Measurements from ENCODE around the gene ENOX1.
"Not testable (repeated sequence)": the region's sequence is repeated elsewhere in the genome, so short reads cannot be mapped to it uniquely, and the experiment has no call there.

The ENOX1 gene

DNA sequence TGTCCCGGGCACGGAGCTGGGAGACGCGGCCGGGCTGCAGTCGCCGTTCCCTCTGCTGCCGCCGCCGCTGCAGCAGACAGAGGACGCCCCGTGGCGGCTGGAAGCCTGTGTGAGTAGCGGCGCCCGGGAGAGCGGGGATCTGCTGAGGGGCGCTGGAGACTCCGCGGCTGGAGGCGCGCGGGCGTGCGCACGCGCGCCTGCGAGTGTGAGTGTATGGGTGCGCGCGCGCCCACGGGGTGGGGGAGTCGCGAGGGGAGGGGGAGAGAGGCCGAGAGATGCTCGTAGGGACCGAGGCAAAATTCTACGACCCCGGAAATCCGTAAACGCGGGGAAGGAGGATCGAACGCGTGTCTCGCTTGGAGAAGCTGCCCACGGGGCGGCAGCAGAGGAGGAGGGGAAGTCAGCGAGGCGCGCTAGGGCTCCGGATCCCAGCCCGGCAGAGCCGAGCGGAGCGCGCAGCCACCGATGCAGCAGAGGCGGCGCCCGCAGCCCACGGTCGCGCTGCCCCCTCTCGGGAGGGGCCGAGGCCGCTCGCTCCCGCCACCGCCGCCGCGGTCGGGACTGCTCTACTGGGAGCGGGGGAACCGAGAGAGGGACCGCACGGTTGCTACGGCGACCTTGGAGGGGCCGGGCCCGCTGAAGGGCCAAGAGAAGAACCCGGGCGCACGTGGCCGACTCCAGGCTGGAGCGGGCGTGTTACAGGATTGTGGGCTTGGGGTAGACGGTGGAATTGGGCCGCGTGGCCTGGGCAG, at the start of gene ENOX1:
TSS of gene ENOX1 (minus strand) at position 207 of the 752 bp plus-strand sequence.
- peak; percentile 68 for DNase-seq

DNA sequence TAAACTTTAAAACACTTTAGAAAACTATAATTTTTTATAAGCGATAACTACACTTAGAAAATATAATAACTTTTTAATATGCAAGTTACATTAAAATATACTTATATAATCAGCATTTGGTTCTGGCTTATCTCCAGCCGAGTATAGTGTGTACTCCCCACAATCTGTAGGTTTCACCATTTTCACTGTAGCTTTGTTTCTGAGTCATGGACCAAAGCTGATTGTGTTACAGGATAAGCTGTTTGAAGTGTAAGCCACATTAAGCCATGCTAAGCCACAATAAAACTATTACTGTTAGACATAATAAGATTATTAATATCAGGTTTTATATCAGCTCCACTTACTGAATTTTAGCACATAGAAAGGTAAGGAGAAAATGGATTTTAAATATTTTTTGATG, 48.9 kb upstream of the ENOX1 start:
- no peak for DNase-seq

DNA sequence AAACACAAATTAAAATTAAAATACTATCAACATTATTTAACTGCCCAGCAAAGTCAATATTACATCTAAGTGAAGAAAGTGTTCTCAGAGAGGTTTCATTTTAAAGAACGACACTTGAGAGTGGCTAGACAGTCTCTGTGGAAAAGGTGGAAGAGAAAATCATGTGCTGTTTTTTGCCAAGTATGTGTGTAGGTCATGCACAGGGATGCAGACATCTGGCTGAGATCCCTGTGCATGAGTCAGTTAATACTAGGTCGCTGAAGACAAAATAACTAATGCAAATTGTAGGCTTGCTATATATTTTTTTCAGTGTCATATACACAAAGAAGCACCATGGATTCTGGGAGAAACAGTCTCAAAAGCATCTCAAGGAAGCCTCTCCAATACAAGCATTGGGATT, 44.3 kb upstream of the ENOX1 start:
- no peak for DNase-seq

DNA sequence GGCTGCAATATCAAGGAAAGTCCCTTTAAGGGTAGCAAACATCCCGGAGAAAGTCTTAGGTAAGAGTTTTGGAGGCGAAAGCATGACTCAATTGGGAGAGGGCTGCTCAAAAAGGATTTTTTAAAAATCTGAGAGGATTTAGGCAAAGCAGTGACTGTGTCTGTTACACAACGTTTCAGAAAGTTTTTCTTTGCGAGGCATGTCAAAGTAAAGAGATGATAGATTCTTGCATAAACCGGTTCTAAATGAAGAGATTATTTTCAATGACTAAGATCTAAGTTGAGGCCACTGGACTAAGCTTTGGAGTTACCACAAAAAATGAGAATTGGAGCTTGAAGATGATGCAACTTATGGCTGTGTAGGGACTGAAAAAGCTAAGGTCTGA, 43.7 kb upstream of the ENOX1 start:
- no peak for DNase-seq

DNA sequence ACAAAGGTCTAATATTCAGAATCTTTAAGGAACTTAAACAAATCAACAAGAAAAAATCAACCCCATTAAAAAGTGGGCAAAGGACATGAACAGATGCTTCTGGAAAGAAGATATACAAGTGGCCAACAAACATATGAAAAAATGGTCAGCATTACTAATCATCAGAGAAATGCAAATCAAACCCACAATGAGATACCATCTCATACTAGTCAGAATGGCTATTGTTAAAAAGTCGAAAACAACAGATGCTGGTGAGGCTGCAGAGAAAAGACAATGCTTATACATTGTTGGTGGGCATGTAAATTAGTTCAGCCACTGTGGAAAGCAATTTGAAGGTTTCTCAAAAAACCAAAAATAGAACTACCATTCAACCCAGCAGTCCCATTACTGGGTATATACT, 37.9 kb upstream of the ENOX1 start:
- not testable (repeated sequence) for DNase-seq

DNA sequence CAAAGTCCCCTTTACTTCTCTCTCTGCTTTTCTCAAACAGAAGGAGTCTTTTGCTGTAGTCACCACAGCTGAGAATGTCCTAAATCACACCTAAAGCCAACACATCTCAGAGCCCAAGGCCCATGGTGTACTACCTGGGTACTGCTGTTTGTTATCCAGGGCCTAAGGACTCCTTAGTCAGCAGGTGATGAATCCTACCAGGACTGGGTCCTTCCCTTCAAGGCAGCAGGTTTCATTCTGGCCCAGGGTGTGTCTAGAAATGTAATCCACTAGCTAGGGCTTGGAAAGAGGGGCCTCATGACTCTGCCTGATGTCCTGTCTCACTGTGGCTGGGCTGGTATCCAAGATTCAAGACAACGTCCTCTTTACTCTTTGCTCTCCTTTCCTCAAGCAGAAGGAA, 36.2 kb upstream of the ENOX1 start:
- no peak for DNase-seq

DNA sequence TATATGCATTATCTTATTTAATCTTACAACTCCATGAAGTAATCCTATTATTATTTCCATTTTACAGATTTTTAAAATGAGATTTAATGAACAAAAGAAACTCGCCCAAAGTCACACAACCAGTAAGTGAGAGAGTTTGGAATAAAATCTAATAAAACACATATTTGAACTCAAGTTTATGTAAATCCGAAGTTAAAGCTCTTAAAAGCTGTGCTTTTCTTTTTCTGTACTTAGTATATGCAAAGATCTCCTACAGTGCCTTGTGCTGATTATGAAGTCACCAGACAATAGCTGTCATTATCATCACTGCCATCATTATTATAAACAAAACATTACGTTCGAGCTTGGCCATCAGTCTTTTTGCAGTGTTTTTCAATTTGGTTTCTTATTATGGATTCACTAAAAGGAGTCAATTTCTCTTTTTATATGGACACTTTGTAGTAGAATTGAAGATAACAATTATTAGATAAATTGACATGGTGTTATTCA, 29.7 kb upstream of the ENOX1 start:
- DNase-seq, result no peak

DNA sequence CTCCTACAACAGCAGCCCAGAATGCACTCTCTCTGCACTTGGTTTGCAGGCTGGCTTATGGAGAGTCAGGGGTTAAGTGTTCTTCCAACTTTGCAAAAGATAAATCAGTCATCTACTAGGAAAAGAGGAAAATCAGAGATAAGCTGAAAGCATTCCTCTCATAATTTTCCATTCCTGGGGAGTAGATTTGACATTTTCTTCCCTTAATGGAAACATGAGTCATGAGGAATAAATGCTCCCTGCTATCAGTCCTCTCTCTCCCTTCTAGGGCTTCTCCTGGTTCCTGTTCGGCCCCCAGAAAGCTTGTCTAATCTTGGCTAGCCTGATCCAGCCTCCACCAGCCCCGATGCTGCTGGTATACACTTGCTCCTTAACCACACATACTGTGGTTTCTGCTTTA, 28.4 kb upstream of the ENOX1 start:
- DNase-seq, result no peak

DNA sequence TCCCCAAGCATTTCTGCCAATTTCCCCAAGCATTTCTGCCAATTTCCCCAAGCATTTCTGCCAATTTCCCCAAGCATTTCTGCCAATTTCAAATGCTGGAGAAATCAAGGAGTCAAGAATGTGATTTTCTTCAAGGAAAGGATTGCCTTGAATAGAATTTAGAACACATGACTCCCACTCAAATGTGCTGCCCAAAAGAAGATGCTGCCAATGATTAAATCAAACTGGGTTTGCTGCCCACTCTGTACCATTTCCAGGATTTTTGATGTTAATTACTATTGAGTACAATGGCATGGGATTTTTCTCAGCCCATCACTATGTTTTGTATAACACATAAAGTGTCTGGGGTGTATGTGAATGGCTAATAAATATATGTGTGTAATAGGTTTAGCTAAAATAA, 21.9 kb upstream of the ENOX1 start:
- no peak for DNase-seq

DNA sequence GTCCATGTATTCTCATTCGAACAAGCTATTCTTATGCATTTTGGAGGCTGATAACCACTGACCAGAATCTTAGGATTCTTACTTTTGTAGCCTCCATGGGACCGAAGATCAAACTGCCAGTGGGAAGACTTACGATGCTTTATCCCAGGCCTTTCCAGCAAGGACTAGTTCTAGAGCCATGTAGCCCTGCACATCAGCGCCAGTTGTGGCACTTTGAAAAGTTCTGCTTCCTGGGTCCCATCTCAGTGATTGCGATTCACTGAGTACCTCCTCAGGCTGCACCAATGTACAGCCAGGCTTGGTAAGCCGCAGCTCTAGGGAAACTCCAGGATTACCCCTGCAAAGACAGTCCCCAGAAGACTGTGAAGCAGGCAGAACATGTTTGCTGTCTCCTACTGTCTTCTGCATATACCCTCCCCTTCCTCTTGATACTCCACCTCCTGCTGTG, 18.9 kb upstream of the ENOX1 start:
- no peak for DNase-seq

DNA sequence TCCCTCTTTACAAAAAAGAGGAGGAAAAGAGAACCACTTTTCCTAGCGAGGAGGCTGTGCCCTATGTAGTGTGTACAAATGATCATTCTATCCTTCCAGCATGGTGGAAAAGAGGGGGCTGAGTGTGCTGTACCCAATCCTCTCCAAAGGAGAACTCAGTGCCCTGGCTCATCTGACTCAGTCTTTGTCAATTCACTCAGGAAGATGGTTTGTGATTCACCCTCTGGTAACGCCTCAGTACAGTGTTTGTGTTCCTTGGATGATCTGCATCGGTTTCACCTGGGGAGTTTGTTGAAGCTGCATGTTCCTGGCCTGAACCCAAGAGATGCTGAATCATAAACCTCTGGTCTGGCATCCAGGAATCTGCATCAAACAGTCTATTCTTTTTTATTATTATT, 18.3 kb upstream of the ENOX1 start:
- DNase-seq, result no peak

DNA sequence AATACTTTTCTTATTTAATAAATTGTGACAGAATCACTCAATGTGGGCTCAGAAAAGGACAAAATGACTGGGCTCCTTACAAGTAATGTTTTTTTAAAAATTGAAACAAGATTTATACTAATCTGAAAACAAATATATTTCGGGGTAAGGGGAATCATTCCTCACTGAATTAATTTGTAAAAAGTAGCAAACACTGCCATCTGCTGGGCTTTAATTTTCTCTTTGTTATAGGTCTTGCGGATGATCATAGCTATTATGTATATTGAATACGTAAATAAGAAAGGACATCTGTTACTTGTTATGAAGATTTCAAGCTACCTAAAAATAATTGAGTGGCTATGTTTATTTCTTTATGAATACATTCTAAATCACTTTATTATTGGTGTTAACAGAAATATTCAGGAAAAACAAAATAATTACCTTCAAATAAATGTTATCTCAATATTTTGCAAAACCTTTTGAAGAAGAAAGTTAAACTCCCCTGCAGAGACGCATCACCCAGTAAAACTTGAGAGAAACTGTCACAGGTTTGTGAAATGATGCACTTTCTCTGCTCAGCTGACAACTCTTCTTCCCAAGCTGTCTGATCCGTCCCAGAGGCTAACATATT, 17.8 kb upstream of the ENOX1 start:
- DNase-seq, result no peak

DNA sequence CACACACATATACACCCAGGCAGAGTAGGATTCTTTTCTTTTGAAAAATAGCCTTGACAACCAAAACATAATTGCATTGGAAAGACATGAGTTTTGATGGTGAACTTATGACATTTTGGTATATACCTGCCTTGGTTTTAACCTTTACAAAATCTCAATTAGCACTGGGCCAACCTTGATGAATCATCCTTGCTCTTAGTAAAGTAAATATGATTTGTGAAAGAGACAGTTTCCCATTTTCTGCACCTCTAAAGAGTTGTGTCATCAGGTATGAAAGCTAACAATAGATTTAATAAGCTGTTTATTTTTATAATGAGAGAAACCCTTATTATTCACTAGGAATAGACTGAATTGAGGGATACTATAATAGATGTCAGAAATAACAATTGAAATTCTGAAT, 15.7 kb upstream of the ENOX1 start:
- DNase-seq, result no peak

DNA sequence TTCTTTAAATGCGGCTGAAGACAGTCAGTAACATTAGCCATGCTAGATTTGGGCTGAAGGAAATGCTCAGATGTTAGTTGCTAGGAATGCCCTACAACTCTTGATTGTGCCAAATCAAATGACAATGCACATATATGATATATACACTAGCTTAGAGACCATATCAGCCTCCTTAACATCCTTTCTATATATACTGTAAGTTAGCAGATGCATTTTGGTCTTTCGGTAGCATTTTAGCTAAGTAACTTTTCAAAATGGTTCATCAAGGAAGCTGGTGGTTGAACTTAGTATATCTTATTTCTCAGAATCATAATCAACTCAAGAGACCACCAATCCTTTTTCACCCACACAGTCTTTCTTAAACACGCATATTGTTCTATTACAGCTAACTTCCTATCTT, 14.1 kb upstream of the ENOX1 start:
- no peak for DNase-seq

DNA sequence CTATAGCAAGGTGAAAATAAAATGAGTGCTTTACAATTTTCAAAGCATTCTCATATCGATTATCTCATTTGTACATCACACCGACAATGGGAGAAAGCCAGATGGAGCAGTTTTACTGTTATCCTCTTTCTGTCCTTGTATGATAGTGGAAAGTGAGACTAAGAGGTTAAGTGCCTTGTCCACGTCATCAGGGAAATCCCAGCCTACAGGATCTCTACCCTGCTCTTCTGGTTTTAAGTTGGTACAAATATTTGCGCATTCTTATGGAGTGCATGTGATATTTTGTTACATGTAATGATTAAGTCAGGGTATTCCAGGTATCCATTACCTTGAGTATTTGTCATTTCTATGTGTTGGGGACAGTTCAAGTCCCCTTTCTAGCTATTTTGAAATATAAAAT, 12.4 kb upstream of the ENOX1 start:
- no peak for DNase-seq

DNA sequence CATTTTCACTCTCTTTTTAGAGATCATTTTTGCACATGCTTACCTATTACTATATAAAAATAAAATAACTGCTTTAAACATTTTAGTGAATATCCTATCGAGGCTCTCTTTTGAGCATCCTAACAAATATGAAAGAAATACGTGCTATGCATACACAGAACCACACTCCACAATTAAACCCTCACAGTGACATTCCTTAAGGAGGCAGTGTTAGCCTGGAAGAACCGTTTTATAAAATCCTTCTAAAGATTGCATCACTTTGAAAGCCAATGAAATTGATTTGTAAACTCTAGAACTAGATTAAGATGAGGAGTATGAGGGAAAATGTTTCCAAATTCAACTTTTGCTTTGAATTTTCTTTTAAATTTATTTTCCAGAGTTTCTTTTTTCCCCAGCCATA, 11.1 kb upstream of the ENOX1 start:
- no peak for DNase-seq

DNA sequence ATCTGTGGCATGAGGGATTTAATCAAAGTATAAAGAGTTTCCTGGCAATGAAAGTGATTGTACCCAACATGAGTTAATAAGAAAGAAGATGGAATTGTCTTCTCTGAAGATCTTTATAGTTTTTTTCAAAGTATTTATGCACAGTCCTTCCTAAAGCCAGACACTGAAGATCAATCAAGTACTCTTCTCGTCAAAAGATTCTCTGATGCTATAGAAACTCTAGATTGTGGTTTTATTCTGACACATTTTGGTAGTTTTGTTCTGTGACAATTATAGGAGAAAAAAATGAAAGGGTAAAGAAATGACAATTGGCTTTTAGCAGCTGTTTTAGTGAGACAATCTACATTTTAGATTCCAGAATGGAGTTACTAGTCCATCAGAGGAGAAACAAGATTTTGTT, 10.4 kb upstream of the ENOX1 start:
- no peak for DNase-seq

DNA sequence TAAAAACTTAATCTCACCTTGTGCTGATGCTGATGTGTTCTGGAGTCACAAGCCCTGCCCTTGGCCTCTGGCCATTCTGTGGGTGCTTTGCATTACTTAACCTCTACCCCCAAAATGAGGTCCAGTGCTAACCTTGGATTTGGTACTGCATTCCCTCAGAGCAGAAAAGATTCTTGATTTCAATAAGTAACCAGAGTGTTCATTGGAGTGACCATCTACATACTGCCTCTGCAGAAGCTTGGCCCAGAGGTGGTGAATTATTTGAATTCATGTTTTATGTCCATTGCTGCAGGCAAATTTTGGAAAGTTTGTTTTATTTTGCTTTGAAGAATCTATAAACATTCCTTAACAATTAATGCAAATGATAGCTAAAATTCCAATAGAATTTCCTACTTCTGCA, 7.6 kb upstream of the ENOX1 start:
- DNase-seq, result no peak

DNA sequence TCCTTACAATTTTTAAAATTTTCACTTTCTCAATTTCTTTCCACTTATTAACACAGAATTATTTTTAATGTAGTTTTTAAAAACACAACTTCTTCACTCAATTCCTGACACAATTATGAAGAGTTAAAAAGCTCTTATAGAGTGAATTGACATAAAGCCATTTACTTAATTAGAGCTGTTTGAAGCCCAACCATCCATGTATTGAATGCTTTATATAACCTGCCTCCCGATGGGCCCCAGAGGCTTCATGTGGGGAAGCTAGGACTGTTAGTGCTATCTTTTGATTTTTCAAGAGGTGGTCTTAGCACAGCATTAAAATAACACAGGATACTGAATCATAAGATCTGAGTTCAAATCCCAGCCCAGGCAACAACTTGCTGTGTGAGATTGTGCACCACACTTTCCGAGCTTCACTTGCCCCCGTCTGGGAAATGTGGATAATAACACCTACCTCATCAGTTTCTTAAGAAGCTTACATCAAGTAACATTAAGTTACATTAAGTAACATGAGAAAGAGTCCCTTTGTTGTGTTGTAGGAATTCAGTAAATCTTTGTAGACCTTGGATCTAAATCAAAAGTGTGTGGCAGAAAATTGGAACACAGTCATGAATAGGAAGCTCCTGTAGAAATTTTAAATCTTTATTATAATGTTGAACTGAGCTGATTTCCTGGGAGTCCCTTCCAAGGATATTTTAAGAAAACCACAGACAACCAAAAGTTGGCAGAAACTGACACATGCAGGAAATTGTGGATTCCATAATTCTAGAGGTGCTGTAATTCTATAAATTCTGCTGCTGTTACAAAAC, 5.5 kb upstream of the ENOX1 start:
- no peak for DNase-seq

DNA sequence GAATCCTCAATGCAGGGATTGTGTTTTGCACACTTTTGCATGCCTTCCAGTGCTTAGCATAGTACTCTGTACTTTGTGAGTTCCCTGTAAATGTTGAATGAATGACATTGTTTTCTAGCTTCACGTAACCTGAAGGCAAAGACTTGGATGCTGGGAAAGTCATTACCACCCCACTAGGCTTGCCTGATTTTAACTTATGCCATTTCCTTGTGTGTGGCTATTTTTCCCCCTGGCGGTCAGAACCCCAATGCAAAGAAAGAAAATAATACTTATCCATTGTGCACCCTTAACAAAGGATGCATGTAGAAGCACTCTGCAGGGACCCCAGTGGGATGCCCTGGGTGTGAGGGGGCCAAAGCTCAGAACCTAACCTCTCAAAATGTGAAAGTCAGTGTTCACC, 1.2 kb upstream of the ENOX1 start:
- no peak for DNase-seq

DNA sequence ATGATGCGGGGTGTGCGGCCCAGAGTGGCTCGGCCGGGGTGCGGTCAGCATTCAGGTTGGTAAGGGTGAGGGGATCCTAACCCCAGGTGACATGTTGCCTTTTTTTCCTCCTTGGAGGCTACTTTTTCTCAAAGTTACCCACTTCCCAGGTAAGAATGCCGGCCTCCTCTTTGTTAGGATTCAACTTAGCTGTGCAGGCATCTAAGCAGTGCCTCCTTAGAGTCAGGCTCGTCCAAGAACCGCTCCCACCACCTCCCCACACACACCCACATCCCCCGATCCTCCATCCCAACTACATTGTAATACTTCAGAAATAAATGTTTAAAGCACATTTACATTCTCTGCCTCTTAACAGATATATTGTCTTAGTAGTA, 733 bp upstream of the ENOX1 start:
- no peak for DNase-seq

DNA sequence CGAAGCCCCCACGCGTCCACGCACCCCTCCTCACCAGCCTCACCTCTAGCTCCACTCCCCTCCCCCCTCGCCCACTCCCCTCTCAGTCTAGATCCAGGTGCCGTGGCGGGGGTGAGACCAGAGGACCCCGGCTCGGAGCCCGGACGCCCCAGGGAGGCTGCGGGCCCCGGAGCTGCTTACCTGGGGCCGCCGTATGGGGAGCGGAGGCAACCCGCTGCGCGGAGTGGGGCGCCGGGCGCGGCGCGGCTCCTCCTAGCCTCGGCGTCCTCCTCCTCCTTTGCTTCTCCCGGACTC, 353 bp downstream of the ENOX1 start:
- DNase-seq, result no peak

DNA sequence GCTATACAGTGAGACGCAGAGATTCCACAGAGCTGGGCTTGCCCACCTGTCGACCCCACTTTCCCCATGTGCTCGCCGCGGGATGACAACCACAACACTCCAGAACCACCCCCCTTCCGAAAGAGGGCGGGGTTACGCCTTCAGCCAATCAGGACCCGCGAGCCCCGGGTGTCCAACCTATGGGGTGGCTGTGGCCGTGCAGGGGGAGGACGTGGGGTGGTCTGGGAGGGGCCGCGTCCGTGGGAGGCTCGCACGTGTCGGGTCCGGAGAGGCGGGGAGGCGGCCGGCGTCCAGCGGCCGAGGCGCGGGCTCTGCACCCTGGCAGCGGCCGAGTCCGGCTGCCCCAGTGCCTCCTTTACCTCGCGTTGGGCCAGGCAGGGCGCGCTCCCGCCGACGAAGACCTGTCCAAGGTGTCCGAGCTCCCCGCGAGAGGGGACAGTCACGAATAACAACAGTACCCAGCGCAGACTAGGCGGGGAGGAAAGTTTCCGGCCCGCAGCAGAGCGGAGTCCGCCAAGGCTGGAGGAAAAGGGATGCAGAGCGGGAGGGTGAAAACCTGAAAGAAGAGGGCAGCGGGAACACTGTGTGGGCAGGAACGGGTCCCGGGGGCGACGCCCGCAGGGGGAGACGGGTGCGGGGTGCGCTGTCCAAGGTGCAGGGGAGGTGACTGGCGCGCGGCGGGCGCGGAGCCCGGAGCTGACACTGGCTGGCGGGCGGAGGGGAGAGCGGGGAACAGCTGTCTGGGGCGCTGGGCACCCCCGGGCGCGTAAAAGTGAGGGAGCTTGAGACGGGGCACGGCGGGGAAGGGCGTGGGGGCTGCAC, 911 bp downstream of the ENOX1 start:
- no peak for DNase-seq
